ENCODE results near the gene CAMK1D. TPM values are rescaled to one million over a fixed set of nuclear protein-coding genes. Genes with fewer than 3 reads are reported as not detected.

CAMK1D gene
- total RNA-seq, 1 donor from 2014 or later, result 12.8 TPM

GRCh38 chr10:12350167-12350872, 973 bp downstream of the CAMK1D start:
- DNase-seq (ENCODE audit: extremely low spot score in 2 of 2), result no peak
- peak in 1 of 2 donors; percentile 56 for TF ChIP-seq POLR2AphosphoS5 (IDR thresholded peaks at IDR 0.05; ENCODE audit: insufficient read depth in 1 of 2, low read depth in 1 of 2)
- TF ChIP-seq POLR2A (IDR thresholded peaks at IDR 0.05), result no peak
- TF ChIP-seq CTCF (IDR thresholded peaks at IDR 0.05), result no peak
- peaks cover 34% of the 10 kb centered on the region for H3K4me1 ChIP-seq
- H3K27ac ChIP-seq, result peak overlapping the region; percentile 94
- no peaks in the 10 kb centered on the region for H3K27me3 ChIP-seq
- H3K36me3 ChIP-seq, result no peaks in the 10 kb centered on the region
- H3K4me3 ChIP-seq, result peak overlapping the region; percentile 64 to 84
- intact Hi-C loops (cut with DNase I), result no loop called here
- no peaks in the 10 kb centered on the region for H3K9me3 ChIP-seq

DNA sequence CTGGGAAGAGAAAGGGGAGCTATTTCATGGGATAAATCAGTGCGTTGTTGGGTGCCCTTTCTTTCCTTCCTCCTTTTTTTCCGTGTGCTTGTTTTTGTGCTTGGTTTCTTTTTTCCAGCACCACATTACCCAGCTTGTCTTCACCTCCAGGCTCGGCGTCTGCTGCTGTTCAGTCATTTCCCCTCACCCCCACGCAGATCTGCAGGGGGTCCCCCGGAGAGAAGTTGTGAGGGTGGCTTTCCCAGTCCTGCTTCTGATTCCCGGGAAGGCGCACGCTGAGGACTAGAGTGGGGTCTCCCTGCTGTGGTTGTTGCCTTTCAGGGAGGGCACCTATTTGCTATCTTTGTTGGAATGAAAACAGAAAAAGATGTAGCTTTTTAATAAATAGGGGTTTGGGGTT, 1.6 kb downstream of the CAMK1D start:
- no peaks in the 10 kb centered on the region for H3K36me3 ChIP-seq
- H3K4me1 ChIP-seq, result peaks cover 34% of the 10 kb centered on the region
- DNase-seq (ENCODE audit: extremely low spot score in 2 of 2), result no peak
- peak overlapping the region; percentile 64 to 84 for H3K4me3 ChIP-seq
- no peaks in the 10 kb centered on the region for H3K9me3 ChIP-seq
- H3K27ac ChIP-seq, result peak overlapping the region; percentile 94
- TF ChIP-seq CTCF (IDR thresholded peaks at IDR 0.05) (no peak), POLR2AphosphoS5 (IDR thresholded peaks at IDR 0.05; ENCODE audit: insufficient read depth in 1 of 2, low read depth in 1 of 2) (no peak), POLR2A (IDR thresholded peaks at IDR 0.05) (no peak)
- intact Hi-C loops (cut with DNase I), result no loop called here
- no peaks in the 10 kb centered on the region for H3K27me3 ChIP-seq

DNA sequence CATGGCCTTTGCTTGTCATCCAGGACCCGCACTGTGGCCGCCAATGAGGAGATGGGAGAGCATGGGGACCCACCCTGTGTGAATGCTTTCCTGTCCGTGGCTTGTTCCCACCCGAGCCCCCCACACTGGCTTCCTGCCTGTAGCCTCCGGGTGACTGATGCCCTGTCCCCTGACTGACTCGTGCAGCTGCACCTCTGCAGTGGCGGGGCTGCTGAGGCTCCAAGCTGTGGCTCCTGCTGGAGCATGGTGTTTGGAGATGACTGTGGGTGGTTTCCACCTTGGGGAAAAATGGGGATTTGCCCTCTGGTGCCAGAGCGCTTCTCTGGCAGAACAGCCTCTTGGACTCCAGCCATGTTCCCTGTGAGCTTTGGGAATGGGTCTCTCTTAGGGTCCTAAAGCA, 2.1 kb downstream of the CAMK1D start:
- intact Hi-C loops (cut with DNase I), result no loop called here
- TF ChIP-seq POLR2A (IDR thresholded peaks at IDR 0.05) (no peak), POLR2AphosphoS5 (IDR thresholded peaks at IDR 0.05; ENCODE audit: insufficient read depth in 1 of 2, low read depth in 1 of 2) (no peak), CTCF (IDR thresholded peaks at IDR 0.05) (no peak)
- no peak for DNase-seq (ENCODE audit: extremely low spot score in 2 of 2)
- H3K27ac ChIP-seq, result peak overlapping the region; percentile 94
- peaks cover 34% of the 10 kb centered on the region for H3K4me1 ChIP-seq
- no peaks in the 10 kb centered on the region for H3K9me3 ChIP-seq
- no peaks in the 10 kb centered on the region for H3K27me3 ChIP-seq
- peak overlapping the region; percentile 4 to 84 for H3K4me3 ChIP-seq
- H3K36me3 ChIP-seq, result no peaks in the 10 kb centered on the region

- TF ChIP-seq POLR2A (IDR thresholded peaks at IDR 0.05) (no peak), CTCF (IDR thresholded peaks at IDR 0.05) (no peak), POLR2AphosphoS5 (IDR thresholded peaks at IDR 0.05; ENCODE audit: insufficient read depth in 1 of 2, low read depth in 1 of 2) (no peak)
- H3K4me1 ChIP-seq, result peaks cover 34% of the 10 kb centered on the region
- no peak overlapping the region for H3K4me3 ChIP-seq
- H3K27ac ChIP-seq, result no peak overlapping the region
- no peak for DNase-seq (ENCODE audit: extremely low spot score in 2 of 2)
- intact Hi-C loops (cut with DNase I), result no loop called here
- H3K27me3 ChIP-seq, result no peaks in the 10 kb centered on the region
- no peaks in the 10 kb centered on the region for H3K36me3 ChIP-seq
- no peaks in the 10 kb centered on the region for H3K9me3 ChIP-seq
These were observed 2.5 kb downstream of the CAMK1D start for GRCh38 chr10:12351889-12352288.
